ENCODE results near the gene NR5A2.
"Not testable (repeated sequence)": the region's sequence is repeated elsewhere in the genome, so short reads cannot be mapped to it uniquely, and the experiment has no call there.

The NR5A2 gene

DNA sequence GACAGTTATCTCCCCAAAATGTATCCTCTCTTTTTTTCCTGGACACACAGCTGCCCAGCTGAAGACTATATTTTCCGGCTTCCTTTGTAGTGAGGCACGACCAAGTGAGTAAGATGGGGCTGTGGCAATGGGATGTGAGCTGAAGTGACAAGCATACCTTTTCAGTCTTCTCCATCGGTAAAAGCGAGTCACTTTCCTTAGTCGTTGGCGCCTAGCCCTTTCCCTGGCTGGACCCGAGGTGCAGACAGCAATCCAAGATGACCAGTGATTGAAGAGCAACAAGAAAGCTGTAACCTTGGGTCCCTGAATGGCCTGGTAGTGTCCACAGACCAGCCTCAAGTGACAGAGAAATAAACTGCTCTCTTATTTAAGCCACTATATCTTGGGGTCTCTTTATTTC is 155.2 kb downstream of the NR5A2 start:
- no peak overlapping the region for H3K4me3 ChIP-seq (replicated peaks; ENCODE audit: low read depth, low read length)
- DNase-seq (ENCODE audit: low read depth): no peak
- TF ChIP-seq, protein P1, sequence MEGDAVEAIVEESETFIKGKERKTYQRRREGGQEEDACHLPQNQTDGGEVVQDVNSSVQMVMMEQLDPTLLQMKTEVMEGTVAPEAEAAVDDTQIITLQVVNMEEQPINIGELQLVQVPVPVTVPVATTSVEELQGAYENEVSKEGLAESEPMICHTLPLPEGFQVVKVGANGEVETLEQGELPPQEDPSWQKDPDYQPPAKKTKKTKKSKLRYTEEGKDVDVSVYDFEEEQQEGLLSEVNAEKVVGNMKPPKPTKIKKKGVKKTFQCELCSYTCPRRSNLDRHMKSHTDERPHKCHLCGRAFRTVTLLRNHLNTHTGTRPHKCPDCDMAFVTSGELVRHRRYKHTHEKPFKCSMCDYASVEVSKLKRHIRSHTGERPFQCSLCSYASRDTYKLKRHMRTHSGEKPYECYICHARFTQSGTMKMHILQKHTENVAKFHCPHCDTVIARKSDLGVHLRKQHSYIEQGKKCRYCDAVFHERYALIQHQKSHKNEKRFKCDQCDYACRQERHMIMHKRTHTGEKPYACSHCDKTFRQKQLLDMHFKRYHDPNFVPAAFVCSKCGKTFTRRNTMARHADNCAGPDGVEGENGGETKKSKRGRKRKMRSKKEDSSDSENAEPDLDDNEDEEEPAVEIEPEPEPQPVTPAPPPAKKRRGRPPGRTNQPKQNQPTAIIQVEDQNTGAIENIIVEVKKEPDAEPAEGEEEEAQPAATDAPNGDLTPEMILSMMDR (IDR thresholded peaks at IDR 0.05; ENCODE audit: low read length, missing control alignments): no peak

DNA sequence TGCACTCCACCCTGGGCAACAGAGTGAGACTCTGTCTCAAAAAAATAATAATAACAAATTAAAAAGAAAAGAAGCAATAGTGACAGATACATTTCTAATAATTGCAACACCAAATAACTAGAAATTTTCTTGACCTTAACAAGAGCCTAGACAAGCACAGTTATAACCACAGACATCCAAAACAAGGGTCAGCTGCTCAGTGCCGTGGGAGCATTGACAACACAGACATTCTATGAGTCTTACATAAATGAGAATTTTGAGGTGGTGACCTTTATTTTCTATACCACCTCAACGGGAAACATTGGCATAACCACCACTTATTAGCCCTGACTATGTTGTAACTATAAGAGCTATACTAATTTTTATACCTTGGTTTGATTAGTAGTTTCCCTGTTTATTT is 156.1 kb downstream of the NR5A2 start:
- DNase-seq (ENCODE audit: low read depth): no peak
- no peak overlapping the region for H3K4me3 ChIP-seq (replicated peaks; ENCODE audit: low read depth, low read length)
- TF ChIP-seq, protein P1 (IDR thresholded peaks at IDR 0.05; ENCODE audit: low read length, missing control alignments): no peak

DNA sequence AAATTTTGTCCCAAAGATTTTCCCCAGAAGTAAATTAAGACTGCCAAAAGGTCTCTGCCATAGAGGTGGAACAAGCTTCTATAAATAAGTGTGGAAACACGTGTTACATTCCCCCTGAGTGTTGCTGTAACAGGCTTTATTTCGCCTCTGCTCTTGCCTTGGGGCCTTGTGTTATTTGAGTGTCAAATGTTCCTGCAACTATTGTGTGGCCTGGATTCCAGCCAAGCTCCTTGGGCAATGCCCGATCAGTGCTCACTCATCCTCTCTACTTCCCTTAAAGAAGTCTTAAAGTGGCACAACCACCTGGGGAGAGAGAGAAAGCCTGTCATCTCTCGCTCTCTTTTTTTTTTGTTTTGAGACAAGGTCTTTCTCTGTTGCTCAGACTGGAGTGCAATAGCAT is 156.7 kb downstream of the NR5A2 start:
- H3K4me3 ChIP-seq (replicated peaks; ENCODE audit: low read depth, low read length): no peak overlapping the region
- peak; percentile 82 for DNase-seq (ENCODE audit: low read depth)
- TF ChIP-seq, protein P1 (IDR thresholded peaks at IDR 0.05; ENCODE audit: low read length, missing control alignments): no peak

GRCh38 chr1:200185191-200185590 is 157.7 kb downstream of the NR5A2 start:
- DNase-seq (ENCODE audit: low read depth); H3K4me3 ChIP-seq (replicated peaks; ENCODE audit: low read depth, low read length): not testable (repeated sequence)

DNA sequence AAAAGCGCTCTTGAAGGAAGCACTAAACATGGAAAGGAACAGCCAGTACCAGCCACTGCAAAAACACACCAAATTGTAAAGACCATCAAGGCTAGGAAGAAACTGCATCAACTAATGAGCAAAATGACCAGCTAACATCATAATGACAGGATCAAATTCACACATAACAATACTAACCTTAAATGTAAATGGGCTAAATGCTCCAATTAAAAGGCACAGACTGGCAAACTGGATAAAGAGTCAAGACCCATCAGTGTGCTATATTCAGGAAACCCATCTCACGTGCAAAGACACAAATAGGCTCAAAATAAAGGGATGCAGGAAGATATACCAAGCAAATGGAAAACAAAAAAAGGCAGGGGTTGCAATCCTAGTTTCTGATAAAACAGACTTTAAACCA is 159.8 kb downstream of the NR5A2 start:
- DNase-seq (ENCODE audit: low read depth); H3K4me3 ChIP-seq (replicated peaks; ENCODE audit: low read depth, low read length): not testable (repeated sequence)

- no peak for DNase-seq (ENCODE audit: low read depth)
- TF ChIP-seq, protein P1 (IDR thresholded peaks at IDR 0.05; ENCODE audit: low read length, missing control alignments): no peak
- no peak overlapping the region for H3K4me3 ChIP-seq (replicated peaks; ENCODE audit: low read depth, low read length)
These were observed 164.5 kb downstream of the NR5A2 start for GRCh38 chr1:200191993-200192392.

GRCh38 chr1:200194477-200194876 is 167.0 kb downstream of the NR5A2 start:
- TF ChIP-seq, protein P1 (IDR thresholded peaks at IDR 0.05; ENCODE audit: low read length, missing control alignments): no peak
- no peak for DNase-seq (ENCODE audit: low read depth)
- H3K4me3 ChIP-seq (replicated peaks; ENCODE audit: low read depth, low read length): no peak overlapping the region

- TF ChIP-seq, protein P1 (IDR thresholded peaks at IDR 0.05; ENCODE audit: low read length, missing control alignments): no peak
- DNase-seq (ENCODE audit: low read depth): no peak
- no peak overlapping the region for H3K4me3 ChIP-seq (replicated peaks; ENCODE audit: low read depth, low read length)
These were observed 170.7 kb downstream of the NR5A2 start for GRCh38 chr1:200198236-200198635.

All from fibroblast of pulmonary artery (primary cell).